HUES48 (cell line): ENCODE data around the gene MEOX1.

Source experiments
- H3K27ac ChIP-seq: one replicate; pipeline ENCODE4 v1.7.0; 2013; ENCODE audit warnings: low read depth, low read length, inconsistent platforms
- H3K27me3 ChIP-seq: 2 replicates; pipeline ENCODE4 v1.6.1; 2013; ENCODE audit warnings: mild to moderate bottlenecking, low read length; ENCODE audit not compliant: control insufficient read depth, insufficient read depth
- H3K36me3 ChIP-seq: 2 replicates; pipeline ENCODE4 v1.6.1; 2013; ENCODE audit warnings: low read length; ENCODE audit not compliant: control insufficient read depth, insufficient read depth
- H3K4me1 ChIP-seq: 2 replicates; pipeline ENCODE4 v1.6.1; 2013; ENCODE audit warnings: mild to moderate bottlenecking, low read length; ENCODE audit not compliant: control insufficient read depth, insufficient read depth
- H3K4me3 ChIP-seq: 2 replicates; pipeline ENCODE4 v1.5.1; 2013; ENCODE audit warnings: mild to moderate bottlenecking, low read depth, low read length
- H3K9ac ChIP-seq: 2 replicates; pipeline ENCODE4 v1.6.1; 2013; ENCODE audit warnings: mild to moderate bottlenecking, low read depth, low read length, moderate library complexity
- H3K9me3 ChIP-seq: 2 replicates; pipeline ENCODE4 v1.6.1; 2013; ENCODE audit warnings: low read length; ENCODE audit not compliant: control insufficient read depth, insufficient read depth

MEOX1 gene

DNA sequence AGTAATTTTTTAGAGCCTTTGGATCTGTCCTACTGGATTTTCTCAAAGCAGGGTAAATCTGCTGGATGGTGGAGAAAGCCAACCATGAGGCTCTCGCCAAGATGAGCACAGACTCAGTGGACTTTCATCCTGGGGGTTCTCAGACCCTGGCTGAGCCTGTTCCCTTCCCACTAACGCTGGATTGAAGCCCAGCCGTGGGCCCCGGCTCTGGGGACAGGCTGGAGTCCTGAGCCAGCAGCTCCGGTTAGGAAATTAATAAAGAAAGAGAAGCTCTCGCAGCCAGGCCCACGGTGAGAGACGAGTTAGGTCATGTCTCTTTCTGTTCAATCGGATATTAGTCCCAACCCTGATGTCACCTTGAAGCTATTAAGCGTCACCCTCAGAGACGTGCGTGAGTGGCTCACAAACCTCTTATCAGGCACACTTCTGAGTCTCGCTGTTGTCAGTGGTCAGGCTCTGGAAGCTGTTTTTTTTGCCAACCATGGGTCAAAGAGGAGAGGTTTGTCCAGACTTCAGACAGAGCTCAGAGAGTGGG, 27.1 kb downstream of the MEOX1 start:
- Histone ChIP-seq H3K27me3 (no peaks in the 10 kb centered on the region), H3K9ac (no peak overlapping the region), H3K4me3 (no peak overlapping the region), H3K4me1 (no peaks in the 10 kb centered on the region; the same call in 1 of the 2 replicates), H3K27ac (no peak overlapping the region), H3K9me3 (no peaks in the 10 kb centered on the region), H3K36me3 (no peaks in the 10 kb centered on the region)

DNA sequence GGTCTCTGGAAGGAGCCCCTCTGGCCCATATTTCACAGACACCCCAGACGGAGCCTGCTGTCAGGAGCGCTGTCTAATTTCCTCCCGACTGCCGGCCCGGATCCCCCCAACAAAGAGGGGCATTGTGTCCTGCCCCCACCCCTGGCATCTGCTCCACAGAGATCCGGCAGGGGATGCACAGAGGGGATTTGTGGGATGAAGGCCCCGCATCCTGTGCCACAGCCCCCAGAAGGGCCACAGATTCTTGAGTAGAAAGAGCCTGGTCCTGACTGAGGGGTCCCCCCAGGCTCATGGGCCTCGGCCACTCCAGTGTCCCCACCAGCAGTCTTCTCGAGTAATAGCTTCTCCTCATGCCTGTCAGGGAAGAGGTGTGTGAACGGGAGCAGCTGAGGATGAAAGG, 29.5 kb downstream of the MEOX1 start:
- H3K4me3 ChIP-seq = no peak overlapping the region
- peaks cover 3% of the 10 kb centered on the region for H3K4me1 ChIP-seq
- no peaks in the 10 kb centered on the region for H3K36me3 ChIP-seq
- H3K9me3 ChIP-seq = no peaks in the 10 kb centered on the region
- H3K9ac ChIP-seq = no peak overlapping the region
- H3K27ac ChIP-seq = no peak overlapping the region
- H3K27me3 ChIP-seq = no peaks in the 10 kb centered on the region

DNA sequence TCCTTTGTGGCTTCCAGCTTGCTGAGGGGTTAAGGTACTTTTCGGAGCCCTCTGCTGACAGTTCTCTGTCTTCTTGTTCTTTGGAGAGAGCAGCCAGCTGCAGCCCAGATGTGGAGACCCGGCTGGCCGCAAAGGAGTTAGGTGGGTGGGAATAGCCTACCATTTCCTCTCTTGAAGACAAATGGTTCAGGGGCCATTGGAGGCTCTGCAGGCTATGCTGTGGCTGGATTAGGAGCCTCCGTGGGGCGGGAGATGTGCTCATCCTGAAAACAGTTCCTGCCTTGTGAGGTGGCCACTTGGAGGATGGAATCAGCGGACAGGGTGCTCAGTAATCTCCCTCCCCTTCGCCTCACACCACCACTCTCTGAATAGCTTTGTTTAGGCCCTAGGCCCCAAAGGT, 30.3 kb downstream of the MEOX1 start:
- no peak overlapping the region for H3K9ac ChIP-seq
- no peak overlapping the region for H3K27ac ChIP-seq
- H3K9me3 ChIP-seq = no peaks in the 10 kb centered on the region
- H3K27me3 ChIP-seq = no peaks in the 10 kb centered on the region
- H3K4me3 ChIP-seq = no peak overlapping the region
- no peaks in the 10 kb centered on the region for H3K36me3 ChIP-seq
- H3K4me1 ChIP-seq = peaks cover 3% of the 10 kb centered on the region

DNA sequence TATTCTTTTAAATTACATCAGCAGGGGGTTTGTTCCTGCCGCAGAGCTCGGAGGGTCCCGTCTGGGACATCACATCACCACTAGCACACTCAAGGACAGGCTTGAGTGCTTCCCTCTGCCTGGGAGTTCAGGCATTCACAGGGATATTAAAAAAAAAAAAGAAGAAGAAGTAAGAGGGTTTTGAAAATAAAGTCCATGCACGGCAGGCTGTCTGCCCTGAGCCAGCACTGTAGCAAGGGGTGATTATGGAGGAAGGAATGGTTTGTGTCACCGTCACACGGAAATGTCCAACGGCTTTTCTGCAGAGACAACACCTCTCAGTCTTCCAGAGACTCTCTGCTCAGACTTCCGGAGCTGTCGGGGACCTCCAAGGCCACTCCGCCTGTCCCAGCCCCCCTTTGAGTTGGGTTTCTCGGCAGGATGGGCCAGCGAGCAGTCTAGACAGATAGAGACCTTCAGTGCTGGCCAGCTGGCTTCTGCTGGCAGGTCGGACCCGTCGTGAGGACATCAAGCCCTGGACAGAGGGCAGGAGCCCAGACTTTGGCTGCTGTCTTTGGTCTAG, 33.6 kb downstream of the MEOX1 start:
- Histone ChIP-seq H3K27me3 (no peaks in the 10 kb centered on the region), H3K27ac (no peak overlapping the region), H3K36me3 (no peaks in the 10 kb centered on the region), H3K4me1 (peaks cover 3% of the 10 kb centered on the region), H3K9me3 (no peaks in the 10 kb centered on the region), H3K9ac (no peak overlapping the region), H3K4me3 (no peak overlapping the region)

DNA sequence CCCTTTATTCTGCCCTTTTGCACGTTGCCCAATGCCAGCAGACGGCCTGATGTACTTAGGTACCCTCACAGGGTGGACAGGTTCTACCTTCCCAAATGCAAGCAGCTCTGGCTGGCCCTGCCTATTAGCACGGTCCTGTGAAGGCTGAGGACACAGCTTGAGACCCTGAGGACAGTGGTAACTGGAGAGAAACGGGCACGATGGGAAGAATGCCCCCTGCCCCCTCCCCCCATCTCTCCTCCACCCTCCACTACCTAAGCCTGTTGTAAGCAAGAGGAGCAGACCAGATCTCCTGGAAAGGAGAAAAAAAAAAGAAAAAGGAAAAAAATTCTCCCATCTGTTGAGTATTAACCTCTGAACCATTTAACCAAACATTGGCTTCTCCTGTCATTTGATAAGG, 34.1 kb downstream of the MEOX1 start:
- Histone ChIP-seq H3K9me3 (no peaks in the 10 kb centered on the region), H3K36me3 (no peaks in the 10 kb centered on the region), H3K27ac (no peak overlapping the region), H3K4me3 (no peak overlapping the region), H3K27me3 (no peaks in the 10 kb centered on the region), H3K9ac (no peak overlapping the region), H3K4me1 (peaks cover 3% of the 10 kb centered on the region)

DNA sequence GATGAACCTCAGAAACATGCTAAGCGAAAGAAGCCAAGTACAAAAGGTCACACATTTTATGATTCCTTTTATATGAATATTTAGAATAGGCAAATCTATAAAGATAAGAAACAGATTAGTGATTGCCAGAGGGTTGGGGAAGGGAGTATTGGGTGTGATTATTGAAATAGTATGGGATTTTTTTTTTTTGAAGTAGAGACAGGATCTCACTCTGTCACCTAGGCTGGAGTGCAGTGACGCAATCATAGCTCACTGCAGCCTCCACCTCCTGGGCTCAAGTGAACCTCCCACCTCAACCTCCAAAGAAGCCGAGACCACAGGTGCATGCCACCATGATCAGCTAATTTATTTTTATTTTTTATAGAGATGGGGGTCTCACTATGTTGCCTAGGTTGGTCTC, 35.7 kb downstream of the MEOX1 start:
- Histone ChIP-seq H3K36me3 (no peaks in the 10 kb centered on the region), H3K27ac (no peak overlapping the region), H3K9ac (no peak overlapping the region), H3K9me3 (no peaks in the 10 kb centered on the region), H3K27me3 (no peaks in the 10 kb centered on the region), H3K4me1 (peaks cover 3% of the 10 kb centered on the region; the same call in 1 of the 2 replicates), H3K4me3 (no peak overlapping the region)

DNA sequence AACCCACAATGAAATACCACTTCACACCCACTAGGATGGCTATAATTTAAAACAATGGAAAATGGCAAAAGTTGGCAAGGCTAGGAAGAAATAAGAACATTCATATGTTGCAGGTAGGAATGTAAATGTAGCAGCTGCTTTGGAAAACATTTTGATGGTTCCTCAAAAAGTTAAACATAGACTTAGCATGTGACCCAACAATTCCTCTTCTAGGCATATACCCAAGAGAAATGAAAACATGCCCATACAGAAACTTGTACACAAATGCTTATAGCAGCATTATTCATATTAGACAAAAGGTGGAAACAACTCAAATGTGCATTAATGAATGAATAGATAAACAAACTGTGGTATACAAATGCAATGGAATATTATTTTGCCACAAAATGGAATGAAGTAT, 36.1 kb downstream of the MEOX1 start:
- Histone ChIP-seq H3K9ac (no peak overlapping the region), H3K27ac (no peak overlapping the region), H3K27me3 (no peaks in the 10 kb centered on the region), H3K4me3 (no peak overlapping the region), H3K36me3 (no peaks in the 10 kb centered on the region), H3K9me3 (no peaks in the 10 kb centered on the region), H3K4me1 (peaks cover 3% of the 10 kb centered on the region)

DNA sequence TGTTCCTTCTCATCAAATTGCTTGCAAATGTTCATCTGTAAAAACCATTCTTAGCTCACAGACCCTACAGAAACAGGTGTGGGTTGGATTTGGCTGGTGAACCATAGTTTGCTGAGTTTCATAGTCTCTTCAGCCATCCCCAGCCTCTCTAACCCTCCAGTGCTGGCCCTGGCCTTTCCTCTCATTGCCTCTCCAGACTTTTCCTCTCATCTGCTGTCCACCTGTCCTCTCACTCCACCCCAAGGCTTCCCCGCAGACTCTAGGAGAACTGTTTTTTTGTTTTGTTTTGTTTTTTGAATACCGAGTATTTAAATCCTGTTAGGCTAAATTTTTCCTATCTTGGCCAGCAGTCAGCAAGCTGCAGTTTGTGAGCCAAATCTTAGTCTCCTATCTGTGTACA, 41.1 kb downstream of the MEOX1 start:
- H3K4me1 ChIP-seq = no peaks in the 10 kb centered on the region; the same call in 1 of the 2 replicates
- H3K27me3 ChIP-seq = no peaks in the 10 kb centered on the region
- H3K27ac ChIP-seq = no peak overlapping the region
- no peaks in the 10 kb centered on the region for H3K36me3 ChIP-seq
- no peak overlapping the region for H3K9ac ChIP-seq
- H3K4me3 ChIP-seq = no peak overlapping the region
- H3K9me3 ChIP-seq = no peaks in the 10 kb centered on the region

DNA sequence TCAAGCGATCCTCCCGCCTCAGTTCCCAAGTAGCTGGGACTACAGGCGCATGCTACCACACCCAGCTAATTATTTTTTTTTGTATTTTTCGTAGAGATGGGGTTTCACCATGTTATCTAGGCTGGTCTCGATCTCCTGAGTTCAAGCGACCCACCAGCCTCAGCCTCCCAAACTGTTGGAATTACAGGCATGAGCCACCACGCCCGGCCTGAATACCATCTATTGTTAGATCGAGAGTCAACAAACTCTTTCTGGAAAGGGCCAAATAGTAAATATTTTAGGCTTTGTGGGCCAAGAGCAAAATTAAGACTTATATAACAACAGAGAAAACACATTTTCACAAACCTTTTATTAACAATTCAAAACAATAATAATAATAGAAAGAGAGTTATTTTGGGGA, 41.6 kb downstream of the MEOX1 start:
- Histone ChIP-seq H3K27ac (no peak overlapping the region), H3K9ac (no peak overlapping the region), H3K36me3 (no peaks in the 10 kb centered on the region), H3K9me3 (no peaks in the 10 kb centered on the region), H3K27me3 (no peaks in the 10 kb centered on the region), H3K4me1 (no peaks in the 10 kb centered on the region; the same call in 1 of the 2 replicates), H3K4me3 (no peak overlapping the region)

DNA sequence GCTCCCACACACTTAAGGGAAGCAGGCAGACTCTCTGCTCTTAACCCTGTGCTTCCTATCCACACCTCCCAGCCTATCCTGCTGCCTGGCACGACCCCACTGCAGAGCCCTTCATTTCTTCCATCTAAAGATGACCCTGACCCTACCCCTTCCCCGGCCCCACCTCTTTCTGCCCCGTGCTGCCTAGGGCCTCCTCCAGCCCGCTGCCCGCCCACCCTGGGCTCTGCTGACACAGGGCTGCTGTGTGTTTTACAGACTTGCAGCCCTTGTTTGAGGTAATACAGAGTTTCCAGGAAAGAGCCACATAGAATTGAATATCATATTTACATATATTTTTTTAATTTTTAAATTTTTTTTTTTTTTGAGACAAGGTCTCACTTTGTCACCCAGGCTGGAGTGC, 42.0 kb downstream of the MEOX1 start:
- Histone ChIP-seq H3K27me3 (no peaks in the 10 kb centered on the region), H3K36me3 (no peaks in the 10 kb centered on the region), H3K9ac (no peak overlapping the region), H3K4me1 (no peaks in the 10 kb centered on the region; the same call in 1 of the 2 replicates), H3K4me3 (no peak overlapping the region), H3K27ac (no peak overlapping the region), H3K9me3 (no peaks in the 10 kb centered on the region)

DNA sequence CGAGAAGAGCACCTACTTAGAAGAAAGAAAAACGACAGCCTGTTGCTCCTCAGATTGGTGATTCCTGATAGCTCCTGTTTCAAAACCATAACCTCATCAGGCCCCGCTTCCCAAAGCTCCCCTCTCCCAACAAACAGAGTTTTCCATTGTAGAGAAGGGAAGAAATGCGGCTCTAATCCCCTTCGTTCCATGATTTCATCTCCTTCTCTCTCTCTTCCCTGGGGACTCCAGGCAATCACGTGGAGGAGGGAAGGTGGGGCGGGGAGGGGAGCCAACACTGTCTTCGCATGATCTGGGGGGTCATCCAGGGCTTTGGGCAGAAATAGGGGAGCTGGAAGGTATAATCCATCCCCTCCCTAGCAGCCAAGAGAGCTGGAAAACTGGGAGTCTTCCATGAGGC, 43.4 kb downstream of the MEOX1 start:
- H3K9ac ChIP-seq = no peak overlapping the region
- H3K4me3 ChIP-seq = no peak overlapping the region
- H3K27me3 ChIP-seq = no peaks in the 10 kb centered on the region
- H3K36me3 ChIP-seq = no peaks in the 10 kb centered on the region
- H3K27ac ChIP-seq = no peak overlapping the region
- no peaks in the 10 kb centered on the region; the same call in 1 of the 2 replicates for H3K4me1 ChIP-seq
- no peaks in the 10 kb centered on the region for H3K9me3 ChIP-seq
